ENCODE results near the gene OR4B1.

DNA sequence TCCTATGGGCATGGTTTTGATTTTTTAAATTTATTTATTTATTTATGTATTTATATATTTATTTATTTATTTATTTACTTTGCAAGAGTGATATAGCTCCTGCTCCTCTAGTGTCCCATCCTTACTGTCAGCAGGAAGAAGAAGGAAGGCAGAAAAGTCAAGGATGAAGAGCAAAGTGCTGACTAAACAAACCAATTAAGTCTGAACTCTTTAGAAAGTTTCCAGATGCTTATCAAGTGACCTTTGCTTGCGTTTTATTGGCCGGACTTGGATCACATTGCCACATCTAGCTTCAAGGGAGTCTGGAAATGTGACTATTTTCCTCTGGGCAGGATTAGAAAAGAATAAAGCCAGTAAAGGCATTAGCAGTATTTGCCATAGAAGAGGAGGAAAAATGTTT is 8.7 kb upstream of the OR4B1 start:
- TF ChIP-seq CTCF (IDR thresholded peaks at IDR 0.05; ENCODE audit: extremely low read depth in 1 of 2, insufficient read depth in 1 of 2, low read depth in 1 of 2, low read length in 2 of 2) (no peak), POLR2AphosphoS5 (IDR thresholded peaks at IDR 0.05; ENCODE audit: insufficient read depth, low read depth, low read length) (no peak), EZH2 (IDR thresholded peaks at IDR 0.05; ENCODE audit: borderline replicate concordance, low read depth, low read length, severe bottlenecking) (no peak), JUN (IDR thresholded peaks at IDR 0.05; ENCODE audit: borderline replicate concordance, insufficient read depth, insufficient read length, low read depth) (no peak), POLR2A (IDR thresholded peaks at IDR 0.05; ENCODE audit: low read depth, low read length) (no peak)
- TF ChIP-seq, protein P1, sequence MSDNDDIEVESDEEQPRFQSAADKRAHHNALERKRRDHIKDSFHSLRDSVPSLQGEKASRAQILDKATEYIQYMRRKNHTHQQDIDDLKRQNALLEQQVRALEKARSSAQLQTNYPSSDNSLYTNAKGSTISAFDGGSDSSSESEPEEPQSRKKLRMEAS (IDR thresholded peaks at IDR 0.05; ENCODE audit: insufficient read depth, insufficient read length) = no peak

Data from endothelial cell of umbilical vein (primary cell).